ENCODE measurements around the gene UBA1.

UBA1 gene

GRCh38 chrX:47193475-47194193, at the start of gene UBA1:
TSS of gene UBA1 (plus strand) at chrX:47193829. CDS start at chrX:47198803, 4,974 bp downstream.
- peak; percentile 94 for DNase-seq

GRCh38 chrX:47143894-47144625, 49.6 kb upstream of the UBA1 start:
- peak; percentile 11 for DNase-seq

- peak; percentile 95 for DNase-seq
Observed at GRCh38 chrX:47144626-47145394, 48.8 kb upstream of the UBA1 start, which contains the start of the genes NDUFB11 and RBM10. TSS of gene NDUFB11 (minus strand) at chrX:47144702. CDS start at chrX:47144679, 23 bp downstream. TSS of gene RBM10 (plus strand) at chrX:47145221. CDS start at chrX:47147482, 2,261 bp downstream.

GRCh38 chrX:47145395-47146120, 48.1 kb upstream of the UBA1 start:
- DNase-seq: no peak

GRCh38 chrX:47146121-47146935, 47.3 kb upstream of the UBA1 start:
- DNase-seq: no peak

- DNase-seq: no peak
Observed at GRCh38 chrX:47146936-47147859, 46.4 kb upstream of the UBA1 start.

GRCh38 chrX:47148946-47149345, 44.7 kb upstream of the UBA1 start:
- no peak for DNase-seq

GRCh38 chrX:47151435-47151834, 42.2 kb upstream of the UBA1 start:
- no peak for DNase-seq

GRCh38 chrX:47156611-47157520, 36.8 kb upstream of the UBA1 start:
- no peak for DNase-seq

- no peak for DNase-seq
Observed at GRCh38 chrX:47158131-47158530, 35.5 kb upstream of the UBA1 start.

- no peak for DNase-seq
Observed at GRCh38 chrX:47158781-47159180, 34.8 kb upstream of the UBA1 start.

GRCh38 chrX:47160781-47161180, 32.8 kb upstream of the UBA1 start:
- DNase-seq: no peak

GRCh38 chrX:47162927-47163583, 30.6 kb upstream of the UBA1 start:
- DNase-seq: no peak

GRCh38 chrX:47164420-47164819, 29.2 kb upstream of the UBA1 start:
- DNase-seq: no peak

GRCh38 chrX:47166126-47166525, 27.5 kb upstream of the UBA1 start:
- no peak for DNase-seq

- no peak for DNase-seq
Observed at GRCh38 chrX:47168495-47169073, 25.0 kb upstream of the UBA1 start.

GRCh38 chrX:47169273-47169672, 24.4 kb upstream of the UBA1 start:
- DNase-seq: no peak

- no peak for DNase-seq
Observed at GRCh38 chrX:47169726-47170515, 23.7 kb upstream of the UBA1 start.

All from CD4-positive, alpha-beta T cell treated with Interleukin-4 for 4 hours (primary cell).